Measurements from ENCODE around the gene CD6.
A peak's percentile ranks its signal among the peaks of the same experiment; 100 is the strongest.

The CD6 gene

DNA sequence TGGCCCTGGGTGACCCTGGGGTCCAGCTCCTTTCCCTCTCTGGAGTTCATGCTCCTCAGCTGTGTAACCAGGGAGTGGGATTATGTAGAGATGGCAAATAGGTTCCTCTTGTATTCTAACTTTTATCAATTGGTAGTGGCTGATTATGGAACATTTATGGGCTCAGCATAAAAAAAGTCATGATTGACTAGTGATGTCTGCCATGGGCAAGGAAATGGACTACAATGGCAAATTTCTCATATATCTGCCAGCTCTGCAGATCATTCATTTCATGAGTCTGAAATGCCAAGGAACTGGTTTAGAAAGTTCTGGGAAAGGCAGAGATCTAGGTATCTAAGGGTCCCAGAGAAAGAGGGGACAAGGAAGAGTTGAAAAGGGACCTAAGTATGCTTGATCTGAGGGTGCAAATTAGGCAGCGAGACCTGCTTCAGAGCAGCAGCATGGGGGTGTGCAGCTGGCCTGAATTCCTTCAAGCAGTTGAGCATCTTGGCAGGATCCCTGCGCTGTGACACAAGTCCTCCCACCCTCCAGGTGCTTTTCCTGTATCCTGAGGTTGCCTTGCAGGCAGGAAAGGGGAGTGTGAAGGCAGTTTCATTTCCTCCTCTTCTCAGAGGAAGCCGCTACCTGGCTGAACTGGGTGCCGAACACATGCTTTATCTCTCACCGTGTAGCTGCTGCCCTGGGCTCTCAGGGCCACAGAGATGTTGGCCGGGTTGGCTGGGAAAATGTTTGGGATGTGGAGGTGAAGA is 29.9 kb upstream of the CD6 start:
- peaks cover 100% of the 10 kb centered on the region for H3K36me3 Mint-ChIP-seq (ENCODE audit: low read depth)
- intact Hi-C loops (cut with micrococcal nuclease), result no loop called here
- no peaks in the 10 kb centered on the region for H3K27me3 Mint-ChIP-seq
- H3K9me3 Mint-ChIP-seq, result no peaks in the 10 kb centered on the region
- no peak overlapping the region for H3K4me3 Mint-ChIP-seq
- peaks cover 77% of the 10 kb centered on the region for H3K4me1 Mint-ChIP-seq (ENCODE audit: low read depth)
- no peak overlapping the region for H3K27ac Mint-ChIP-seq

DNA sequence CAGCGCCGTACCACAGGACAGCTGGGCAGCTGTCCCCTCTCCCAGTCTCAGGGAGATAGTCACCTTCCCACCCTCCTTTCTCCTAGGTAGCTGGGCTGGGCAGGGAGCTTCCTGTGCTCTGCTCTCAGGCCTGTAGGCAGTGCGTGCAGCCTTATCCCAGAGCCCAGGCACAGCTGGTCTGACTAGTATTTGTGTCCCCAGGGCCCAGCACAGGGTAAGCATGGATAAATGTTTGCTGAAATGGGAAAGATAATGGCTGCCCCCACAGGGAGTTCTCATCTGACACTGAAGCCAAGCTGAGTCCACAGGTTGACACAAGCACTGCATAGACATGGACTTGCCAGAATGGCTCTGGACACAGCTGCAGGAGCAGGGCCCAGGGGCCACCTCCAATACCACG is 29.3 kb upstream of the CD6 start:
- Mint-ChIP-seq H3K27ac (no peak overlapping the region), H3K36me3 (ENCODE audit: low read depth) (peaks cover 100% of the 10 kb centered on the region), H3K4me1 (ENCODE audit: low read depth) (peaks cover 79% of the 10 kb centered on the region), H3K9me3 (no peaks in the 10 kb centered on the region), H3K27me3 (no peaks in the 10 kb centered on the region), H3K4me3 (no peak overlapping the region)
- intact Hi-C loops (cut with micrococcal nuclease), result no loop called here

DNA sequence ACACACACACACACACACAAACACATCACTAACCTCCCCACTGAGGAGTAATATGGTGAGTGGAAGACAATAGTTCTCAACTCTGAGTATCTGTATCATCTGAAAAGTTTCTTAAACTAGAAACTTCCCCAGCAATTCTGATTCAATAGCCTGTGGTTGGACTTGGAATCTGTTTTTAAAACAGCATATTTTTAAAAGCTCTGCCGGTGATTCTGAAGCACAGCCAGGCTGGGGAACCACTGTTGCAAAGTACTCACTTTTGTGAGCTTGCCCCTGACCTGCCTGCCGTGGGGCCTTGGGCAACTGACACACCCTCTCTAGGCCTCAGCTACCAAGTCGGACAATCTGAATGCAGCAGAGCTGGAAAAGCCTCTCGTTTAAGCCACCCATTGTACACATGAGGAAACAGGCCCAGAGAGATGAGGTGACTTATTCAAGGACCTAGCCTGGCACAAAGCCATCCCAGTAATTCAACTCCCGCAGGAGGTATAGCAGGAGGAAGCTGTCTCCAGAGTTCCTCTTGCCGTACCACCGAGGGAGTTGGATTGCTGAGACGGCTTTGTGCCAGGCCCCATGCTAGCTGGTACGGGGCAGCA is 28.4 kb upstream of the CD6 start:
- Mint-ChIP-seq H3K36me3 (ENCODE audit: low read depth) (peaks cover 100% of the 10 kb centered on the region), H3K4me1 (ENCODE audit: low read depth) (peaks cover 80% of the 10 kb centered on the region), H3K9me3 (no peaks in the 10 kb centered on the region), H3K4me3 (no peak overlapping the region), H3K27me3 (no peaks in the 10 kb centered on the region), H3K27ac (no peak overlapping the region)
- intact Hi-C loops (cut with micrococcal nuclease), result no loop called here

DNA sequence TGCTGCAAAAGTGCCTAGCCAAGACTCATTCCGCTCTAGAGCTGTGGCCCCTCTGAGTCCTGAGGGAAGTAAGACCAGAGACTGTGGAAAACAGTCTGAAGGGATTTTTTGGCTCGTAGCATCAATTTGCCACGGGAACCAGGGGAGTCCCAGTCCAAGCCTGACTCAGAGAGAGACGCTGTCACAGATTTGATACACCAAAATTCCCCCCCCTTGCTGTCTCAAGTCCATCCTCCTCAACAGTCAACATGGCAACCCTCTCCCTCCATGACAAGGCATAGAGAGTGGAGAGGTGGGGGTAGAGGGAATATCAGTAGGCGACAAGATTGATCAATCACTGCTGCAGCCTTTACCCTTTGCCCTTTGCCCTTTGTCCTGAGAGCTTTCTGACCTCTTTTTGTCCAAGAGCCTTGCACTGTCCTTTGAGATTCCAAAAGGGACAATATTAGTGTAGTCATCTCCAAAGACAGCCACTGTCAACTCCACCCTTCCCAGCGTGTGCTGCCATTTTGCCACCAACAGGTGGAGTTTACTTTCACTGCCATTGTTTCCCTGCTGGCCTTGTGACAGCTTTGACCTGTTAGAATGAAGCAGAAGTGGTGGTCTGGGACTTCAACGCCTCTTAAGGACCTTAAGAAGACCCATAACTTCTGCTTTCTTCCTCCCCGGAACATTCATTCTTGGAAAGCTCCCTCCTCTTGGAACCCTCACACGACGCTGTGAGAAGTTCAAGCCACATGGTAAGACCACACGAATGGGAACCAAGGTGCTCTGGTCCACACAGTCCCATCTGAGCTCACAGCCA is 26.8 kb upstream of the CD6 start:
- peaks cover 100% of the 10 kb centered on the region for H3K36me3 Mint-ChIP-seq (ENCODE audit: low read depth)
- intact Hi-C loops (cut with micrococcal nuclease), result no loop called here
- peak overlapping the region; percentile 52 for H3K4me3 Mint-ChIP-seq
- H3K4me1 Mint-ChIP-seq (ENCODE audit: low read depth), result peaks cover 79% of the 10 kb centered on the region
- peak overlapping the region; percentile 69 for H3K27ac Mint-ChIP-seq
- H3K9me3 Mint-ChIP-seq, result no peaks in the 10 kb centered on the region
- no peaks in the 10 kb centered on the region for H3K27me3 Mint-ChIP-seq

DNA sequence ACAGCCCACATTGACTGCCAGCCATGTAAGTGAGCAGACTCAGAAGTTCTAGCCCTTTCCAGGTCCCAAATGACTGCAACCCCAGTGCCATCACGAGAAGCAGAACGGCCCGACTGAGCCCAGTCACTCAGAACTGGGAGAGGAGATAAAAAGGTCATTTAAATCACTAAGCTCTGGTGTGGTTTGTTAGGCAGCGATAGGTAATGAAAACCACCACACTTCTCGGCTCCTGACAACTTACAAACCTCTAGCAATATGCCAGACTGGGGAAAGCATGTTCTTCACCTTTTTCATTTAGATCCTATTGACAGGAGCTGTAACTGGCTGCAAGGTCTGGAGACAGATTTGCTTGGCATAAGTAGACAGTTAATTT is 26.2 kb upstream of the CD6 start:
- Mint-ChIP-seq H3K4me1 (ENCODE audit: low read depth) (peaks cover 79% of the 10 kb centered on the region), H3K27ac (peak overlapping the region; percentile 69)
- intact Hi-C loops (cut with micrococcal nuclease), result no loop called here

DNA sequence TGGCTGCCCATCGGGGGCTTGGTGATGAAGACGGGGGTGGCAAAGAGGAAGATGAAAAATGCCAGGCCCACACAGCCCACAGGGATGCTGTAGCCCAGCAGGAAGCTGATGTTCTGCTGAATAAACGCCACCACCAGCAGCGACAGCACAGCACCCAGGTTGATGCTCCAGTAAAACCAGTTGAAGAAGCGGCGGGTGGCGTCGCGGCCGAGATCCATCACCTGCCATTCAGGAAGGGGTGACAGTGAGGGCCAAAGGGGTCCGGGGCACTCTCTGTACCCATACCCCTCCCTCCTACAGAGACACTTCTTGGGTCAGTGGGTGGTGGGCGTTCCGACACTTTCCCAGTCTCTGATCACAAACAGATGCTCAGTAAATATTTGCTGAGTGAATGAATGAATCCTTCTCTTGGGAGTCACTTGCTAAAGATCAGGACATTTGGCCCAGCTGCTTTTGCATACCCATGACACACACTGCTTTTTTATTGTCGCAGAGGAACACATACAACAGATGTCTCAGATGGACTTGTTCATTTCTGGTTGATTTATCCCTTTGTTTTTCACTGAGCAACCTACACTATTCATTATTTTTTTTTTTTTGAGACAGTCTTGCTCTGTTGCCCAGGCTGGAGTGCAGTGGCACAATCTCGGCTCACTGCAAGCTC is 24.7 kb upstream of the CD6 start:
- H3K4me1 Mint-ChIP-seq (ENCODE audit: low read depth), result peaks cover 69% of the 10 kb centered on the region
- no peaks in the 10 kb centered on the region for H3K9me3 Mint-ChIP-seq
- H3K27ac Mint-ChIP-seq, result peak overlapping the region; percentile 76
- peaks cover 99% of the 10 kb centered on the region for H3K36me3 Mint-ChIP-seq (ENCODE audit: low read depth)
- H3K27me3 Mint-ChIP-seq, result no peaks in the 10 kb centered on the region
- peak overlapping the region; percentile 52 for H3K4me3 Mint-ChIP-seq
- intact Hi-C loops (cut with micrococcal nuclease), result no loop called here

More for the DNA sequence above, 26.2 kb upstream of the CD6 start:
- Mint-ChIP-seq H3K4me3 (peak overlapping the region; percentile 52), H3K27me3 (no peaks in the 10 kb centered on the region), H3K9me3 (no peaks in the 10 kb centered on the region), H3K36me3 (ENCODE audit: low read depth) (peaks cover 100% of the 10 kb centered on the region)

DNA sequence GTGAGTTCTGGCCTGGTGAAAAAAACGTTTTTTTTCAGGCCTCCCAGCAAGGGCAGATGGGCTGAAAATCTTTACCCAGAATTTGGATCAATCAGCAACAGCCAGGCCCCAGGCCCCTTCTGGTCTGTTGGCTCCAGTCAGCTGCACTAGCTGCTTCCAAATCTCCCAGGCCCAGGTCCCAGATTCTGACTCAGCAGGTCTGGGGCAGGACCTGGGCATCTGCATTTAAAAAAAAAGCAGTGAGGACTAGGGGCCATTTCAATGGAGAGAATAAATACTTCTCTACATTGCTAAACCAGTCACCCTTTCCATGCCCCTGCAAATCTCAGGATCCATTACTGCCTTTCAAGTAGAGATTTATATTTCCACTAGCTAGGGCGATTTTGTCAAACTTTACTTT is 23.8 kb upstream of the CD6 start:
- peaks cover 97% of the 10 kb centered on the region for H3K36me3 Mint-ChIP-seq (ENCODE audit: low read depth)
- H3K27ac Mint-ChIP-seq, result no peak overlapping the region
- H3K4me3 Mint-ChIP-seq, result peak overlapping the region; percentile 97
- intact Hi-C loops (cut with micrococcal nuclease), result no loop called here
- peaks cover 69% of the 10 kb centered on the region for H3K4me1 Mint-ChIP-seq (ENCODE audit: low read depth)
- no peaks in the 10 kb centered on the region for H3K27me3 Mint-ChIP-seq
- no peaks in the 10 kb centered on the region for H3K9me3 Mint-ChIP-seq

DNA sequence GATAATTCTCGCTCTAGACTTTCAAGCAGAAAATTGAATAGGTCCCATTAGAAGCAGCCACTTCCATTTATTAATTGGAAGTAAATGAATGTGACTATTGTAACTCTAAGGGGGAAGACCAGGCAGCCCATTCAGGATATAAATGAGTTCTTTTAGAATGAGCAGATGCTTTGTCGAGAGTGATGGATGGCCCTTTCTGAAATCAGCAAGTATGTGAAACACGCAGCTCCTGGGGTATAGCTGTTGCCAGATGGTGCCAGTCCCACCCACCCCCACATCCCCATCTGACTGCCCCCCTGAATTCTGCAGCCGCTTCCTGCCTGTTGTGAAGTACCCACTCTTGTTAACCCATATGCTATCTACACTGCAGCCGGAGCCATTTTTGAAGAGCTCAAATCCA is 23.2 kb upstream of the CD6 start:
- Mint-ChIP-seq H3K4me1 (ENCODE audit: low read depth) (peaks cover 74% of the 10 kb centered on the region), H3K9me3 (no peaks in the 10 kb centered on the region), H3K27me3 (no peaks in the 10 kb centered on the region), H3K27ac (peak overlapping the region; percentile 59), H3K4me3 (peak overlapping the region; percentile 97), H3K36me3 (ENCODE audit: low read depth) (peaks cover 91% of the 10 kb centered on the region)
- intact Hi-C loops (cut with micrococcal nuclease), result no loop called here

DNA sequence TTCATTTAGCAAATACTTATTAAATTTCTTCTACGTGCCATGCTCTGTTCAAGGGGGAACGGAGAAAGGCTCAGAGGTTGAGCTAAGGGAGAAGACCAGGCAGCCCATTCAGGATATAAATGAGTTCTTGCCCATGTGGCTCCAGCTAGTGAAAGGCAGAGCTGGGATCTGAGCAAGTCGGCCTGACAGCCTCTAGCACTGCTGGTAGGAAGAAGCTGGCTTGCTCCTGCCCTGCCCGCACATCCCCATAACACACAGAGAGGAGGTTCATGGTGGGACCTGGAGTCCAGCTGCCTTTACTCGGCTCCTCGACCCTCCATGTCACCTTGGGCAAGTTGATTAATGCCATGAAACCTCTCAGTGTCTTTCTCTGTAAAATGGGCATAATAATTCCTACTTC is 21.5 kb upstream of the CD6 start:
- Mint-ChIP-seq H3K9me3 (no peaks in the 10 kb centered on the region), H3K27ac (peak overlapping the region; percentile 99), H3K36me3 (ENCODE audit: low read depth) (peaks cover 74% of the 10 kb centered on the region), H3K4me1 (ENCODE audit: low read depth) (peaks cover 69% of the 10 kb centered on the region), H3K4me3 (peak overlapping the region; percentile 97), H3K27me3 (no peaks in the 10 kb centered on the region)
- intact Hi-C loops (cut with micrococcal nuclease), result loop anchor here (5.0 kb wide), 2 partner anchors 38 to 177 kb away; partner anchors contain the start of gene TMEM109

DNA sequence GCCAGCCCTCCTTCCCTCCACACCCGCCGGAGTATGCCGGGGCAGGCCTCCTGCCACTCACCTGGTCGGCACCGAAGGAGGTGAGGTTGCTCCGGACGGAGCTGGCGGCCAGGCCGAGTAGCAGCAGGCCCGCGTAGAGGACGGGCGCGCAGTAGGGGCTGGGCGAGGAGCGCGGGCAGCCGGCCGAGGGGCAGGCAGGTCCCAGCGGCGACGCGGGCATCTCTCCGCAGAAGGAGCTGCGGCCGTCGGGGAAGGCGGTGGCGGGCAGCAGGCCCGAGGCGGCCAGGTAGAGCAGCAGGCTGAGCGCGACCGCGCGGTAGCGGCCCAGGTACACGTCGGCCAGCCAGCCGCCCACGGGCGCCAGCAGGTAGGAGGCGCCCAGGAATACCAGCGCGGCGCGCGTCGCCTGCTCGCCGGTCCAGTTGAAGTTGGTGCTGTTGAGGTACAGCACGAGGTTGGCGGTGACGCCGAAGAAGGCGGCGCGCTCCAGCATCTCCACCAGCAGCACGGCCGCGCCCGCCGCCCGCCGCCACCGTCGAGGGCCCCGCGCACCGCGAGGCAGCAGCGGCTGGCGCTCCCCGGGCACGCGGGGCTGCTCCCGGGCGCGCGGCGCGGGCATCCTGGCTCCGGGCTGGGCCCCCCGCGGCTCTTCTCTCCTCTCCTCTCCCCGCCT is 20.4 kb upstream of the CD6 start:
- H3K4me3 Mint-ChIP-seq, result peak overlapping the region; percentile 97
- intact Hi-C loops (cut with micrococcal nuclease), result loop anchor here (5.0 kb wide), 2 partner anchors 39 to 176 kb away; partner anchors contain the start of gene TMEM109
- no peaks in the 10 kb centered on the region for H3K9me3 Mint-ChIP-seq
- no peaks in the 10 kb centered on the region for H3K27me3 Mint-ChIP-seq
- peaks cover 67% of the 10 kb centered on the region for H3K4me1 Mint-ChIP-seq (ENCODE audit: low read depth)
- H3K36me3 Mint-ChIP-seq (ENCODE audit: low read depth), result peaks cover 63% of the 10 kb centered on the region
- peak overlapping the region; percentile 99 for H3K27ac Mint-ChIP-seq

DNA sequence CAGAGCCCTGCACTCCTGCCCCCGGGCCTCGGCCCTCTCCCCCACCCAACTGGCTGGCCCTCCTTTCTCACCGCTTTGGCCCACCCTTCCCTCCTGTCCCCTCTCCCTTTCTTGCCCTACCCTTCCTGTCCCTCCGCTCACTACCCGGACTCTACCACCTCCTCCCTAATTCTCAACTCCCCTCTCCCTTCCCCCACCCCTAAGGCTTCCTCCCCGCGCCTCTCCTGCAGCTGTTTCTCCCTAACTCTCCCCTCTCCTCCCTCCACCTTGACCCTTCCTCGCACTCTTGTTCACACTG is 19.9 kb upstream of the CD6 start:
- H3K27me3 Mint-ChIP-seq, result no peaks in the 10 kb centered on the region
- H3K9me3 Mint-ChIP-seq, result no peaks in the 10 kb centered on the region
- H3K27ac Mint-ChIP-seq, result peak overlapping the region; percentile 99
- peak overlapping the region; percentile 97 for H3K4me3 Mint-ChIP-seq
- H3K36me3 Mint-ChIP-seq (ENCODE audit: low read depth), result peaks cover 58% of the 10 kb centered on the region
- H3K4me1 Mint-ChIP-seq (ENCODE audit: low read depth), result peaks cover 67% of the 10 kb centered on the region
- intact Hi-C loops (cut with micrococcal nuclease), result loop anchor here (5.0 kb wide), 2 partner anchors 39 to 176 kb away; partner anchors contain the start of gene TMEM109

DNA sequence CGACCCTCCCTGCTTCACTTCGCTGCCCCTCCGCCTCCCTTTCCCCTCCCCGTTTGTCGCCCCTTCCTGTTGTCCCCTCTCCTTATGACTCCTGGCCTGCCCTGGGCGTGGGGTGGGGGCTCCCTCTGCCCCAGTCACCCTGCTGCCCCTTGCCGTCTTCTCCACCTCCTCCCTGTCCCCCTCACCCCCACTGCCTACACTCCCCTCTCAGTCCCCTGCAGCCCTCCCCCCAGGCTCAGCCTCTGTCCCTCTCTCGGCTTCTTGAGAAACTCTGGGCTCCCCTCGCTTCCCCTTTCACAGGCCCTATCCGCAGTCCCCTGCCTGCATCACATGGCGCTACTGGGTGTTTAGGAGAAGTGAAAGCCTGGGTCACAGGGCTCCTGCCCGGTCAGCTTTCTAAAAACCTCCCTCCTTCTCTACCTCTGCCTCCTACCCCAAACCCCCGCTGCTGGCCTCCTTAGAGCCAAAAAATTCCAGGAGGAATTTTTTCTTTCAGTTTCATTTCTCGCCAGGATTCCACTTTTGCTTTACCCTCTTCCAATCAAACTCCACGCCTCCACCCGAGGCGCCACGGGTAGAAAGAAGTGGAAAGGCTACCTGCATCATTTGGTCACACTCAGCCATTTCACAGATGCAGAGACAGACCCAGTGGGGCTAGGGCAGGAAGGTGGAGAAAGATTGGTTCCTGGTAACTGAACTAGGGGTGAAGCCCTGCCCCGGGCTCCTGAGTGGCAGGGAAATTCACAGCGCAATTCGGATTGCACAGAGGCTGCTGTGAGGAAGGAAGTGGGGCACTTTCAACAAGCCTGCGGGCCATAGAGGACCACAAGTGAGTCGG is 19.4 kb upstream of the CD6 start, which contains the start of gene SLC15A3:
SLC15A3 (minus strand) TSS at position 273 of the 838 bp plus-strand sequence. CDS start 625 bp downstream, outside the sequence.
- H3K4me3 Mint-ChIP-seq, result peak within 1 kb of the TSS; percentile 97
- peaks cover 3% of the 10 kb centered on the region for H3K27me3 Mint-ChIP-seq
- intact Hi-C loops (cut with micrococcal nuclease), result loop anchor here (2.0 to 5.0 kb wide), 3 partner anchors 19 to 175 kb away; partner anchors contain the start of genes CD6 and TMEM109
- peak within 1 kb of the TSS; percentile 99 for H3K27ac Mint-ChIP-seq
- no peaks in the 10 kb centered on the region for H3K9me3 Mint-ChIP-seq
- H3K36me3 Mint-ChIP-seq (ENCODE audit: low read depth), result peaks cover 53% of the 10 kb centered on the region
- peaks cover 67% of the 10 kb centered on the region for H3K4me1 Mint-ChIP-seq (ENCODE audit: low read depth)

Data from dendritic cell treated with granulocyte-macrophage colony-stimulating factor and Interleukin-4, amounts not matched to agents 40 ng/mL and 50 ng/mL, for 4 days (primary cell).